KMS-11 (cell line): ENCODE results near the gene PGM2.

ENCODE experiments used
- H2AFZ ChIP-seq: fragments of 200-600 bp; sonication (generic); 2 replicates; pipeline ENCODE4 v1.6.1; 2016; ENCODE audit warnings: antibody characterized with exemption, mixed run types, low read depth
- H3K27ac ChIP-seq: fragments of 200-600 bp; sonication (generic); 2 replicates; pipeline ENCODE4 v1.6.1; 2016; ENCODE audit warnings: mild to moderate bottlenecking, mixed run types
- H3K27me3 ChIP-seq: fragments of 200-600 bp; sonication (generic); 2 replicates; pipeline ENCODE4 v1.6.1; 2017; ENCODE audit warnings: mild to moderate bottlenecking, low read depth, mixed run types, moderate library complexity; ENCODE audit not compliant: insufficient read depth
- H3K36me3 ChIP-seq: fragments of 200-600 bp; sonication (generic); 2 replicates; pipeline ENCODE4 v1.6.1; 2017; ENCODE audit warnings: mild to moderate bottlenecking, mixed run types; ENCODE audit not compliant: insufficient read depth
- H3K4me1 ChIP-seq: fragments of 200-600 bp; sonication (generic); 2 replicates; pipeline ENCODE4 v1.6.1; 2016; ENCODE audit warnings: mild to moderate bottlenecking, low read depth, mixed run types; ENCODE audit not compliant: poor library complexity, severe bottlenecking
- H3K4me2 ChIP-seq: fragments of 200-600 bp; sonication (generic); 2 replicates; pipeline ENCODE4 v1.7.0; 2016; ENCODE audit warnings: mild to moderate bottlenecking, mixed run types
- H3K4me3 ChIP-seq: fragments of 200-600 bp; sonication (generic); IDR thresholded peaks from 2 replicates; pipeline ENCODE4 v1.6.1; 2017; ENCODE audit warnings: low read depth, low read length, mixed read lengths; ENCODE audit not compliant: insufficient read depth
- H3K79me2 ChIP-seq: fragments of 200-600 bp; sonication (generic); 2 replicates; pipeline ENCODE4 v1.6.1; 2016; ENCODE audit warnings: low read depth, mixed run types; ENCODE audit not compliant: insufficient read depth
- H3K9ac ChIP-seq: fragments of 200-600 bp; sonication (generic); 2 replicates; pipeline ENCODE4 v1.6.1; 2016; ENCODE audit warnings: mild to moderate bottlenecking, mixed run types
- H4K20me1 ChIP-seq: fragments of 200-600 bp; sonication (generic); 2 replicates; pipeline ENCODE4 v1.6.1; 2016; ENCODE audit warnings: mild to moderate bottlenecking, mixed run types; ENCODE audit not compliant: insufficient read depth
- TF ChIP-seq, protein P1 (sequence below): fragments of 200-600 bp; sonication (generic); conservative IDR thresholded peaks from 2 replicates; pipeline ENCODE4 v1.6.1; 2017; ENCODE audit warnings: low read depth, mild to moderate bottlenecking, antibody characterized with exemption, low read length, moderate library complexity, mixed read lengths

PGM2 gene

GRCh38 chr4:37891260-37892159 is 65.0 kb downstream of the PGM2 start:
- Histone ChIP-seq H3K4me2 (peak overlapping the region; percentile 58; the same call in 1 of the 2 replicates), H4K20me1 (no peaks in the 10 kb centered on the region), H3K9ac (peak overlapping the region; percentile 56; the same call in 1 of the 2 replicates), H3K4me1 (peaks cover 15% of the 10 kb centered on the region), H3K27ac (peak overlapping the region; percentile 49), H3K4me3 (no peak overlapping the region), H2AFZ (peak overlapping the region; percentile 47), H3K27me3 (no peaks in the 10 kb centered on the region), H3K36me3 (no peaks in the 10 kb centered on the region), H3K79me2 (no peaks in the 10 kb centered on the region)
- TF ChIP-seq, protein P1, sequence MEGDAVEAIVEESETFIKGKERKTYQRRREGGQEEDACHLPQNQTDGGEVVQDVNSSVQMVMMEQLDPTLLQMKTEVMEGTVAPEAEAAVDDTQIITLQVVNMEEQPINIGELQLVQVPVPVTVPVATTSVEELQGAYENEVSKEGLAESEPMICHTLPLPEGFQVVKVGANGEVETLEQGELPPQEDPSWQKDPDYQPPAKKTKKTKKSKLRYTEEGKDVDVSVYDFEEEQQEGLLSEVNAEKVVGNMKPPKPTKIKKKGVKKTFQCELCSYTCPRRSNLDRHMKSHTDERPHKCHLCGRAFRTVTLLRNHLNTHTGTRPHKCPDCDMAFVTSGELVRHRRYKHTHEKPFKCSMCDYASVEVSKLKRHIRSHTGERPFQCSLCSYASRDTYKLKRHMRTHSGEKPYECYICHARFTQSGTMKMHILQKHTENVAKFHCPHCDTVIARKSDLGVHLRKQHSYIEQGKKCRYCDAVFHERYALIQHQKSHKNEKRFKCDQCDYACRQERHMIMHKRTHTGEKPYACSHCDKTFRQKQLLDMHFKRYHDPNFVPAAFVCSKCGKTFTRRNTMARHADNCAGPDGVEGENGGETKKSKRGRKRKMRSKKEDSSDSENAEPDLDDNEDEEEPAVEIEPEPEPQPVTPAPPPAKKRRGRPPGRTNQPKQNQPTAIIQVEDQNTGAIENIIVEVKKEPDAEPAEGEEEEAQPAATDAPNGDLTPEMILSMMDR: no peak

DNA sequence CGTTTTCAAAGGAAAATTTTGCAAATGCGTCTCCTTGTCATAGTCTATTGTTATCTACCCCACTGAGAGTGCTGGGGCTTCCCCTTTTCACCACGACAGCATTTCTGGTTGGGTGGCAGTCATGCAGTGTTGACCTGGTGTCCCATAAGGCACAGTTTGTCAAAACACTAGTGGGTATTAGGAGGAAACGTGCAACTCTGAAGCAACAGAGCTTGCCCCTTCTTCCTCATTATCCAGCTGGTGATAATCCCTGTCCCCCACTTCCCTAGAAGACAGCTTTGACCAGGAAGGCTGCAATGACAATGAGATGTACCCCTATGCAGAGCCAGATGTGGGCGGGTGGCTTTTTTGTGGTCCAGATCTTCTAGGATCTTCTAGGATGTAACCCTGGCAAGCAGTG is 66.2 kb downstream of the PGM2 start:
- Histone ChIP-seq H3K9ac (no peak overlapping the region), H3K27me3 (no peaks in the 10 kb centered on the region), H2AFZ (no peak overlapping the region), H3K4me1 (peaks cover 15% of the 10 kb centered on the region), H3K27ac (no peak overlapping the region), H3K79me2 (no peaks in the 10 kb centered on the region), H4K20me1 (no peaks in the 10 kb centered on the region), H3K36me3 (no peaks in the 10 kb centered on the region), H3K4me2 (peak overlapping the region; percentile 58), H3K4me3 (no peak overlapping the region)
- TF ChIP-seq, protein P1: no peak

DNA sequence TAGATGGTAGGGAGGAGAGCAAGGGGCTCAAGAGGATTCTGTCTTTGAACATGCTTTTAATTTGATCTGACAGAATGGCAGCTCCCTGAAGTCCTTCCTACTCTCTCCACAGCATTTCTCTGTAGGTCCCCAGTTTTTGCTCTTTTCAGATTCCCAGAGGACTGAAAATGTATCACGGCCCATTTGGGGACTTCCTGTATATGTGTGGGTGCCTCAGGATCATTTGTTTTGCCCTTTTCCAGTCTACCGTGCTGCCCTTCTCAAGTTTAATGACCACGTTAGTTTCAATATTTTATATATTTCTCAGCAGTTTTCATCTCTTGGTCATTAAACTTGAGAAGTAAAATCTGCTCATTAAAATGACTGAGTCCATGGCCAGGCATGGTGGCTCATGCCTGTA is 66.7 kb downstream of the PGM2 start:
- Histone ChIP-seq H3K4me3 (no peak overlapping the region), H3K79me2 (no peaks in the 10 kb centered on the region), H2AFZ (no peak overlapping the region), H3K4me2 (peak overlapping the region; percentile 58; the same call in 1 of the 2 replicates), H3K27me3 (no peaks in the 10 kb centered on the region), H4K20me1 (no peaks in the 10 kb centered on the region), H3K4me1 (peaks cover 15% of the 10 kb centered on the region), H3K36me3 (no peaks in the 10 kb centered on the region), H3K27ac (no peak overlapping the region), H3K9ac (no peak overlapping the region)
- TF ChIP-seq, protein P1: no peak

DNA sequence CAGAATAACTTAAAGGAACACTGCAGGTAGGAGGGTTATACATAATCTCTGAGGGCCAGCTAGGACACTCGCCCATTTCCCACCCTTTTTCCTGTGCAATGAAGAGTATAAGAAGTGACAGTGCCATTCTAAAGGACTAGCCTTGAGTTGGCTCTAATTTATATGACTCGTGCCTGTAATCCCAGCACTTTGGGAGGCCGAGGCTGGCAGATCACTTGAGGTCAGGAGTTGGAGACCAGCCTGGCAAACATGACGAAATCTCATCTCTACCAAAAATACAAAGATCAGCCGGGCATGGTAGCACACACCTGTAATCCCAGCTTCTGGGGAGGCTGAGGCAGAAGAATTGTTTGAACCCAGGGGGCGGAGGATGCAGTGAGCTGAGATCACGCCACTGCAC is 68.8 kb downstream of the PGM2 start:
- Histone ChIP-seq H3K4me3 (no peak overlapping the region), H3K27ac (no peak overlapping the region), H3K79me2 (no peaks in the 10 kb centered on the region), H2AFZ (no peak overlapping the region), H3K4me2 (no peak overlapping the region), H3K27me3 (no peaks in the 10 kb centered on the region), H3K4me1 (peaks cover 15% of the 10 kb centered on the region), H3K36me3 (no peaks in the 10 kb centered on the region), H4K20me1 (no peaks in the 10 kb centered on the region), H3K9ac (no peak overlapping the region)
- TF ChIP-seq, protein P1: no peak
